GM18907 (cell line): Measurements from ENCODE around the gene SH2D5.
"Not testable (repeated sequence)": the region's sequence is repeated elsewhere in the genome, so short reads cannot be mapped to it uniquely, and the experiment has no call there.

Experiments used
- ATAC-seq: cut with Tn5 transposase; IDR thresholded peaks from one replicate; pipeline ENCODE4 v1.9.1; 2021; ENCODE audit warnings: mild to moderate bottlenecking, moderate library complexity; ENCODE audit not compliant: unreplicated experiment

Gene SH2D5

DNA sequence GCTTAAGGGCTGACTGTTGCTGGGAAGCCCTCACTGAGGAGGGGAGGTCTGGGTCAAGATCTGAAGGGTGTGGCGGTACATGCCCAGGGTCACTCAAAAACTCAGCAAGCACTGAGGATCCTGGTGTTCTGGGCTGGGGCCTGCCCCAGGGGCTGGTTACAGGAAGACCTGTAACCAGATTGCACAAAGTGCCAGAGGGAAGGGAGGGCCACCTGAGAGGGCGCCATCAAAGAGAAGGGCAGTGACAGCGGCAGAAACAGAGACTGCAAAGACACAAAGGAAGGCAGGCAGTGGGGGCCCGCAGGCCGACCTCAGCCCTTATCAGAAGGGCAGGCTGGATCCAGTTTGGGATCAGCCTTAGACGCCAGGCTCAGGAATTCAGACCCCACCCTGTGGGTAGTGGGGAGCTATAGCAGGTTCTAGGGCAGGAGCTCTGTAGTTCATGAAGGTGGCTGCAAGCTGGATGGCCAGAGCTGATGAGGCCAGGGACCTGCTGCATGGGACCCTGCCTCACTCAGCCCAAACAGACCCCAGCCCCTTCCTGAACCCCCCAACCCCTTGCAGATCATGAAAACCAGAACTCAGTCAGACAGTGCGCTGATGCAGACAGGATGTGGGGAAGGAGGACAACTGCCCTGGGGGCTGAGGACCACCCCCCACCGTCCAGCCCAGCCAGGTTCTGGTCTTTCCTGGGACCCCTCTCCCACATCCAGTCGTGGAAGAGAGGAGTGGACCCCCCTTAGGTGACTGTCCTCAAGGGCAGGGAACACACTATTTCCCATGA is 3.9 kb downstream of the SH2D5 start:
- no peak for ATAC-seq

- ATAC-seq = no peak
Measured at GRCh38 chr1:20727746-20728316, 4.7 kb downstream of the SH2D5 start.

GRCh38 chr1:20726932-20727745 is 5.4 kb downstream of the SH2D5 start:
- ATAC-seq = no peak

GRCh38 chr1:20726118-20726911 is 6.2 kb downstream of the SH2D5 start:
- no peak for ATAC-seq

DNA sequence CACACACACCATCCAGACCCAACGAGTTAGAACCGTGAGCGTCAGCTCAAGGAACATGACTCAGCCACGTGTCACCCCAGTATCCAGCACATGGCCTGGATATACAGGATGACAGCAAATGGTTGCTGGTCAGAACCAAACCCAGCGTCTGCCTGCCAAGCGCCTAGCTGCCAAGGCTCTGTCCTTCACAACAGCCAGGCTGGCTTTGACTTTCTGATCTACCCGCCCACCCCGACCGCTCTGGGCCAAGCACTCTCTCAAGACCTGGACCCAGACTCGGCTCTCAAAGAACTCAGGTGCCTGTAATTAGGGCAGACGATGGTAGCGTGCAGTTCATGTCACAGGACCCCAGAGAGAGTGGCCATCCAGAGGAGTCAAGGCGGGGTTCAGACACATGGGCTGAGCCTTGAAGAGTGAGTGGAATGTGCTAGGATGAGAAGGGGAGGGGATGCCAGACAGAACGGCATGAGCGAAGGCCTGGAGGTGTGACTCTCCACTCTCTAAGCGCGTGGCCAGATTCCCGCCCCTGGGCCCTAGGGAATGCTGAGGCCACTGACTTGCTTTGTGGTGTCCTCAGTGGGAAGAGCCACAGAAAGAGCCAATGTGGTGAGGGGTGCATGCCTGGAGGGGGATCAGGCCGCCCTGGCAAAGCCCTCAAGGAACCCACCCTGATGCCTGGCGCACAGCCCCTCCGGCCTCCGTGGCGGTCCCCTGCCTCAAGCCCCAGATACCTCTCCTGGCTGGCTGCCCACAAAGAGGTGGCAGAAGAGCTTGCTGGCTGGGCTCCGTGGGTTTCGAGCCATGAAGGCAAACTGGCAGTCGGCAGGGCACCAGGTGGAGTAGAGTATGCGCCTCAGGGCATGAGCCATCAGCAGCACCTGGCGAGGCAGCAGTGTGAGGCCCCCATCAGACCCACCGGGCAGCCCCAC is 7.0 kb downstream of the SH2D5 start:
- no peak for ATAC-seq

DNA sequence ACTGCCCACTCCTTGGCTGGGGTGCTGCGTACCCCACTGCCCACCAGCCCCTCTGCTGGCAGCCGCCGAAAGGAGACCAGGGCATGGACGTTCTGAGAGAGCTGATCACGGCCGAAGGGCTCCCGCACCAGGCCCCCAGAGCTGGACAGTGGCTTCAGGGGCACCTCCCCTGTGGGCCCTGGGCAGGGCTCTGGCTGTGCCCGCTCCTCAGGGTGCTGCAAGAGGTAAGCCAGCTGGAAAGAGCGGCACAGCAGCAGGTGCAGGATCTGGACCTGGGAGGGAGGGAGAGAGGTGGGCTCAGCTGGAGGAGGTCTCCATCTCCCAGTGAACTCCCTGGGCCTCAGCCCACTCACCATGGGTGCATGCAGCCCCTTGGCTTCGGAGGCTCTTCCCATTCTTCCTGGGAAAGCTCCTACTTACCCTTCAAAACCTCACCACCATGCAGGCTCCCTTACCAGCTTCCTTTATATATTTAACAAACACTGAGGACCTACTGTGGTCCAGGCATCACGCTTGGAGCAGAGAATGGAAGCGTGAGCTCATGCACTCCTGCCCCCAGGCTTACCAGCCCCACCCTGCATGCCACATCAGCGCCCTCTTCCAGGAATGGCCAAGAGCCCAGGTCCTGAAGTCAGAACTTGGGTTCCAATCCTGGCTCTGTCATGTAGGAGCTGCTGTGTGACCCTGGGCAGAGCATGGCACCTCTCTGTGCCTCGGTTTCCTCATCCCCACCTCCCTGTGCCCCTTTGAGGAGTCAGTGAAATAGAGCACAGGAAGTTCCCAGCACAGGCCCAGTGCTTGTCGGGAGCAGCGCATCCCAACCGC is 7.9 kb downstream of the SH2D5 start:
- ATAC-seq = no peak

- no peak for ATAC-seq
Measured at GRCh38 chr1:20723537-20724363, 8.8 kb downstream of the SH2D5 start.

GRCh38 chr1:20723159-20723536 is 9.4 kb downstream of the SH2D5 start:
- no peak for ATAC-seq

GRCh38 chr1:20721117-20722061 is 11.1 kb downstream of the SH2D5 start:
- ATAC-seq = no peak

- ATAC-seq = no peak
Measured at GRCh38 chr1:20720631-20721091, 11.8 kb downstream of the SH2D5 start.

GRCh38 chr1:20719871-20720620 is 12.5 kb downstream of the SH2D5 start:
- no peak for ATAC-seq

GRCh38 chr1:20719261-20719660 is 13.2 kb downstream of the SH2D5 start:
- no peak for ATAC-seq

DNA sequence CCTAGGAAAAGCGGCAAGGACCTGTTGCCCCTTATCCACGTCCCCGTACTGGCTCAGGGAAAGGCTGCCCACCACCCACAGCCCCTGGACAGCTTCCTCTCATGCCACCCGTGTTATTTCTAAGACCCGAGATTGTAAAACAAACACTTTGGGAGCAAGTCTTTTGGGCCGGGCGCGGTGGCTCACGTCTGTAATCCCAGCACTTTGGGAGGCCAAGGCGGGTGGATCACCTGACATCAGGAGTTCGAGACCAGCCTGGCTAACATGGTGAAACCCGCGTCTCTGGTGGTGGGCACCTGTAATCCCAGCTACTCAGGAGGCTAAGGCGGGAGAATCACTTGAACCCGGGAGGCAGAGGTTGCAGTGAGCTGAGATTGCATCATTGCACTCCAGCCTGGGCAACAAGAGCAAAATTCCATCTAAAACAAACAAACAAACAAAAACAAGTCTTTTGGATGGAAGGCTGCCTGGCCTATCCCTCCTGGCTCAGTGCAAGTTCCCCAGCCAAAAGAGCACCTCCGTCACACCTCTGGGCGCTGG is 14.1 kb downstream of the SH2D5 start:
- ATAC-seq = not testable (repeated sequence)

- ATAC-seq = no peak
Measured at GRCh38 chr1:20717452-20718342, 14.8 kb downstream of the SH2D5 start, which contains the start of gene KIF17. Gene KIF17 (minus strand): TSS chr1:20718007. CDS start chr1:20717706, 301 bp downstream.

- no peak for ATAC-seq
Measured at GRCh38 chr1:20716232-20716631, 16.3 kb downstream of the SH2D5 start.
